ENCODE data around the gene SMURF1.

Gene SMURF1

GRCh38 chr7:99006739-99007424 lies 137.0 kb downstream of the SMURF1 start:
- H3K27ac ChIP-seq, result no peak overlapping the region
- no peak for TF ChIP-seq CTCF (IDR thresholded peaks at IDR 0.05; ENCODE audit: low read depth, low read length)
- DNase-seq, result no peak
- H3K4me3 ChIP-seq (ENCODE audit: low read depth, low read length), result no peak overlapping the region
- peaks cover 85% of the 10 kb centered on the region for H3K36me3 ChIP-seq
- H3K9me3 ChIP-seq (ENCODE audit: severe bottlenecking), result no peaks in the 10 kb centered on the region
- H3K27me3 ChIP-seq (ENCODE audit: insufficient read depth, low read depth, severe bottlenecking), result no peaks in the 10 kb centered on the region

GRCh38 chr7:99005776-99006175 lies 138.1 kb downstream of the SMURF1 start:
- H3K27ac ChIP-seq, result no peak overlapping the region
- H3K36me3 ChIP-seq, result peaks cover 78% of the 10 kb centered on the region
- TF ChIP-seq CTCF (IDR thresholded peaks at IDR 0.05; ENCODE audit: low read depth, low read length), result no peak

GRCh38 chr7:99004781-99005500 lies 139.0 kb downstream of the SMURF1 start:
- Histone ChIP-seq H3K27ac (no peak overlapping the region), H3K4me3 (ENCODE audit: low read depth, low read length) (no peak overlapping the region), H3K27me3 (ENCODE audit: insufficient read depth, low read depth, severe bottlenecking) (no peaks in the 10 kb centered on the region), H3K36me3 (peaks cover 76% of the 10 kb centered on the region), H3K9me3 (ENCODE audit: severe bottlenecking) (no peaks in the 10 kb centered on the region)
- no peak for TF ChIP-seq CTCF (IDR thresholded peaks at IDR 0.05; ENCODE audit: low read depth, low read length)
- DNase-seq, result no peak

More at GRCh38 chr7:99005776-99006175, 138.1 kb downstream of the SMURF1 start:
- H3K27me3 ChIP-seq (ENCODE audit: insufficient read depth, low read depth, severe bottlenecking), result no peaks in the 10 kb centered on the region
- no peak for DNase-seq
- no peaks in the 10 kb centered on the region for H3K9me3 ChIP-seq (ENCODE audit: severe bottlenecking)
- H3K4me3 ChIP-seq (ENCODE audit: low read depth, low read length), result no peak overlapping the region

GRCh38 chr7:99004216-99004615 lies 139.7 kb downstream of the SMURF1 start:
- no peak for TF ChIP-seq CTCF (IDR thresholded peaks at IDR 0.05; ENCODE audit: low read depth, low read length)
- Histone ChIP-seq H3K27me3 (ENCODE audit: insufficient read depth, low read depth, severe bottlenecking) (no peaks in the 10 kb centered on the region), H3K9me3 (ENCODE audit: severe bottlenecking) (no peaks in the 10 kb centered on the region), H3K36me3 (peaks cover 78% of the 10 kb centered on the region), H3K4me3 (ENCODE audit: low read depth, low read length) (no peak overlapping the region), H3K27ac (no peak overlapping the region)
- no peak for DNase-seq

GRCh38 chr7:99003419-99003818 lies 140.5 kb downstream of the SMURF1 start:
- no peak for DNase-seq
- H3K9me3 ChIP-seq (ENCODE audit: severe bottlenecking), result no peaks in the 10 kb centered on the region
- H3K27ac ChIP-seq, result no peak overlapping the region
- TF ChIP-seq CTCF (IDR thresholded peaks at IDR 0.05; ENCODE audit: low read depth, low read length), result no peak
- no peak overlapping the region for H3K4me3 ChIP-seq (ENCODE audit: low read depth, low read length)
- H3K36me3 ChIP-seq, result peaks cover 76% of the 10 kb centered on the region
- H3K27me3 ChIP-seq (ENCODE audit: insufficient read depth, low read depth, severe bottlenecking), result no peaks in the 10 kb centered on the region
